KMS-11 (cell line): ENCODE results near the gene SMARCD3.

Experiments used
- H2AFZ ChIP-seq: fragments of 200-600 bp; sonication (generic); 2 replicates; pipeline ENCODE4 v1.6.1; 2016; ENCODE audit warnings: antibody characterized with exemption, mixed run types, low read depth
- H3K27ac ChIP-seq: fragments of 200-600 bp; sonication (generic); 2 replicates; pipeline ENCODE4 v1.6.1; 2016; ENCODE audit warnings: mild to moderate bottlenecking, mixed run types
- H3K27me3 ChIP-seq: fragments of 200-600 bp; sonication (generic); 2 replicates; pipeline ENCODE4 v1.6.1; 2017; ENCODE audit warnings: mild to moderate bottlenecking, low read depth, mixed run types, moderate library complexity; ENCODE audit not compliant: insufficient read depth
- H3K36me3 ChIP-seq: fragments of 200-600 bp; sonication (generic); 2 replicates; pipeline ENCODE4 v1.6.1; 2017; ENCODE audit warnings: mild to moderate bottlenecking, mixed run types; ENCODE audit not compliant: insufficient read depth
- H3K4me1 ChIP-seq: fragments of 200-600 bp; sonication (generic); 2 replicates; pipeline ENCODE4 v1.6.1; 2016; ENCODE audit warnings: mild to moderate bottlenecking, low read depth, mixed run types; ENCODE audit not compliant: poor library complexity, severe bottlenecking
- H3K4me2 ChIP-seq: fragments of 200-600 bp; sonication (generic); 2 replicates; pipeline ENCODE4 v1.7.0; 2016; ENCODE audit warnings: mild to moderate bottlenecking, mixed run types
- H3K4me3 ChIP-seq: fragments of 200-600 bp; sonication (generic); IDR thresholded peaks from 2 replicates; pipeline ENCODE4 v1.6.1; 2017; ENCODE audit warnings: low read depth, low read length, mixed read lengths; ENCODE audit not compliant: insufficient read depth
- H3K79me2 ChIP-seq: fragments of 200-600 bp; sonication (generic); 2 replicates; pipeline ENCODE4 v1.6.1; 2016; ENCODE audit warnings: low read depth, mixed run types; ENCODE audit not compliant: insufficient read depth
- H3K9ac ChIP-seq: fragments of 200-600 bp; sonication (generic); 2 replicates; pipeline ENCODE4 v1.6.1; 2016; ENCODE audit warnings: mild to moderate bottlenecking, mixed run types
- H4K20me1 ChIP-seq: fragments of 200-600 bp; sonication (generic); 2 replicates; pipeline ENCODE4 v1.6.1; 2016; ENCODE audit warnings: mild to moderate bottlenecking, mixed run types; ENCODE audit not compliant: insufficient read depth
- TF ChIP-seq, protein P1 (sequence below): fragments of 200-600 bp; sonication (generic); conservative IDR thresholded peaks from 2 replicates; pipeline ENCODE4 v1.6.1; 2017; ENCODE audit warnings: low read depth, mild to moderate bottlenecking, antibody characterized with exemption, low read length, moderate library complexity, mixed read lengths

Gene SMARCD3

GRCh38 chr7:151242159-151243044 is 6.1 kb downstream of the SMARCD3 start:
- no peak overlapping the region; the same call in 1 of the 2 replicates for H3K4me2 ChIP-seq
- TF ChIP-seq, protein P1, sequence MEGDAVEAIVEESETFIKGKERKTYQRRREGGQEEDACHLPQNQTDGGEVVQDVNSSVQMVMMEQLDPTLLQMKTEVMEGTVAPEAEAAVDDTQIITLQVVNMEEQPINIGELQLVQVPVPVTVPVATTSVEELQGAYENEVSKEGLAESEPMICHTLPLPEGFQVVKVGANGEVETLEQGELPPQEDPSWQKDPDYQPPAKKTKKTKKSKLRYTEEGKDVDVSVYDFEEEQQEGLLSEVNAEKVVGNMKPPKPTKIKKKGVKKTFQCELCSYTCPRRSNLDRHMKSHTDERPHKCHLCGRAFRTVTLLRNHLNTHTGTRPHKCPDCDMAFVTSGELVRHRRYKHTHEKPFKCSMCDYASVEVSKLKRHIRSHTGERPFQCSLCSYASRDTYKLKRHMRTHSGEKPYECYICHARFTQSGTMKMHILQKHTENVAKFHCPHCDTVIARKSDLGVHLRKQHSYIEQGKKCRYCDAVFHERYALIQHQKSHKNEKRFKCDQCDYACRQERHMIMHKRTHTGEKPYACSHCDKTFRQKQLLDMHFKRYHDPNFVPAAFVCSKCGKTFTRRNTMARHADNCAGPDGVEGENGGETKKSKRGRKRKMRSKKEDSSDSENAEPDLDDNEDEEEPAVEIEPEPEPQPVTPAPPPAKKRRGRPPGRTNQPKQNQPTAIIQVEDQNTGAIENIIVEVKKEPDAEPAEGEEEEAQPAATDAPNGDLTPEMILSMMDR, result no peak

DNA sequence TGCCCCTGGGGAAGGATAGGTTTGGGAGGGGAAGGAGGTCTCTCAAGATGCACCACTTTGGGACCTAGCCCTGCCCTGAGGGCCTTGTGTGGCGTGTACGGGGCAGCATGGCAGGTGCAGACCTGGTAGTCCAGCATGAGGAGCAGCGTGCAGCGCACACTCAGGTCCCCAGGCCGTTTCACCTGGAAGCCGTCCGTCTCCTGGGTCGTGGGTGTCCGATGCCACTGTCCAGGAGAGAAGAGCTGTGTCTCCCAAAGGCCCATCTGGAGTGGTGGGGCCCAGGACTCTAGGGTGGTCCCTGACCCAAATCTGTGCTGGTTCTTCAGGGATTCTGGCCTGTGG is 6.8 kb downstream of the SMARCD3 start:
- no peak overlapping the region for H3K27ac ChIP-seq
- H3K27me3 ChIP-seq, result peaks cover 30% of the 10 kb centered on the region
- no peak overlapping the region for H3K4me2 ChIP-seq
- no peak overlapping the region for H3K9ac ChIP-seq
- TF ChIP-seq, protein P1, result no peak
- H4K20me1 ChIP-seq, result no peaks in the 10 kb centered on the region
- no peaks in the 10 kb centered on the region; the same call in 1 of the 2 replicates for H3K36me3 ChIP-seq
- peaks cover 24% of the 10 kb centered on the region for H3K4me1 ChIP-seq
- no peak overlapping the region for H2AFZ ChIP-seq
- no peaks in the 10 kb centered on the region; the same call in 1 of the 2 replicates for H3K79me2 ChIP-seq
- no peak overlapping the region for H3K4me3 ChIP-seq

More at GRCh38 chr7:151242159-151243044, 6.1 kb downstream of the SMARCD3 start:
- H3K27ac ChIP-seq, result no peak overlapping the region
- no peaks in the 10 kb centered on the region for H3K79me2 ChIP-seq
- H3K36me3 ChIP-seq, result no peaks in the 10 kb centered on the region
- H3K27me3 ChIP-seq, result peaks cover 37% of the 10 kb centered on the region
- no peak overlapping the region for H2AFZ ChIP-seq
- no peak overlapping the region for H3K9ac ChIP-seq
- H3K4me1 ChIP-seq, result peaks cover 24% of the 10 kb centered on the region
- H3K4me3 ChIP-seq, result no peak overlapping the region
- H4K20me1 ChIP-seq, result no peaks in the 10 kb centered on the region

- peaks cover 25% of the 10 kb centered on the region for H3K27me3 ChIP-seq
- no peaks in the 10 kb centered on the region for H4K20me1 ChIP-seq
- no peak overlapping the region for H3K27ac ChIP-seq
- no peak overlapping the region for H2AFZ ChIP-seq
- no peak overlapping the region for H3K9ac ChIP-seq
- H3K4me2 ChIP-seq, result no peak overlapping the region
- TF ChIP-seq, protein P1, result no peak
- no peak overlapping the region for H3K4me3 ChIP-seq
- H3K79me2 ChIP-seq, result no peaks in the 10 kb centered on the region; the same call in 1 of the 2 replicates
- H3K4me1 ChIP-seq, result peaks cover 24% of the 10 kb centered on the region
- H3K36me3 ChIP-seq, result no peaks in the 10 kb centered on the region; the same call in 1 of the 2 replicates
These were observed 7.3 kb downstream of the SMARCD3 start for GRCh38 chr7:151240942-151241754.

- Histone ChIP-seq H3K4me3 (no peak overlapping the region), H3K27ac (no peak overlapping the region), H3K9ac (no peak overlapping the region), H3K27me3 (peaks cover 18% of the 10 kb centered on the region), H3K4me2 (no peak overlapping the region), H3K36me3 (no peaks in the 10 kb centered on the region; the same call in 1 of the 2 replicates), H4K20me1 (no peaks in the 10 kb centered on the region), H2AFZ (no peak overlapping the region), H3K79me2 (peaks cover 2% of the 10 kb centered on the region; the same call in 1 of the 2 replicates), H3K4me1 (peaks cover 24% of the 10 kb centered on the region)
- TF ChIP-seq, protein P1, result no peak
These were observed 8.0 kb downstream of the SMARCD3 start for GRCh38 chr7:151240536-151240935.
